Trophoblast cell (in vitro differentiated cells and primary cell): ENCODE measurements around the gene SS18L1.

ENCODE experiments used
- DNase-seq, 2 donors: peaks; one replicate each; pipeline ENCODE4 v3.0.0-alpha.2; 2016
- H2AFZ ChIP-seq: 2 replicates; pipeline ENCODE4 v1.6.1; 2013; ENCODE audit warnings: low read length, moderate library complexity, mild to moderate bottlenecking; ENCODE audit not compliant: insufficient read depth, poor library complexity
- H2AK5ac ChIP-seq: 2 replicates; pipeline ENCODE4 v1.6.1; 2013; ENCODE audit warnings: mild to moderate bottlenecking, low read length
- H2BK120ac ChIP-seq: 2 replicates; pipeline ENCODE4 v1.6.1; 2013; ENCODE audit warnings: low read length, mild to moderate bottlenecking, moderate library complexity; ENCODE audit not compliant: insufficient read depth, poor library complexity
- H2BK12ac ChIP-seq: 2 replicates; pipeline ENCODE4 v1.6.1; 2013; ENCODE audit warnings: mild to moderate bottlenecking, low read length, moderate library complexity
- H2BK5ac ChIP-seq: 2 replicates; pipeline ENCODE4 v1.6.1; 2013; ENCODE audit warnings: low read length, low read depth, moderate library complexity, mild to moderate bottlenecking; ENCODE audit not compliant: poor library complexity
- H3K14ac ChIP-seq: 2 replicates; pipeline ENCODE4 v1.6.1; 2013; ENCODE audit warnings: mild to moderate bottlenecking, low read length
- H3K18ac ChIP-seq: 2 replicates; pipeline ENCODE4 v1.6.1; 2013; ENCODE audit warnings: mild to moderate bottlenecking, low read length
- H3K23ac ChIP-seq: 2 replicates; pipeline ENCODE4 v1.6.1; 2013; ENCODE audit warnings: low read length
- H3K27ac ChIP-seq: 2 replicates; pipeline ENCODE4 v1.5.1; 2013; ENCODE audit warnings: low read depth, mild to moderate bottlenecking, inconsistent platforms, low read length, moderate library complexity
- H3K27me3 ChIP-seq: 2 replicates; pipeline ENCODE4 v1.6.1; 2013; ENCODE audit warnings: inconsistent platforms, mild to moderate bottlenecking, low read length, moderate library complexity; ENCODE audit not compliant: insufficient read depth
- H3K36me3 ChIP-seq, 2 experiments: 1 replicate in 1 of 2; 2 replicates in 1 of 2; pipeline ENCODE4 v1.6.1; 2013; ENCODE audit warnings: low read length in 2 of 2, mild to moderate bottlenecking in 2 of 2, moderate library complexity in 1 of 2; ENCODE audit not compliant: insufficient read depth in 2 of 2, control insufficient read depth in 1 of 2
- H3K4ac ChIP-seq: 2 replicates; pipeline ENCODE4 v1.6.1; 2013; ENCODE audit warnings: low read depth, mild to moderate bottlenecking, low read length, moderate library complexity
- H3K4me1 ChIP-seq, 2 experiments: 1 replicate in 1 of 2; 2 replicates in 1 of 2; pipeline ENCODE4 v1.6.1; 2013; ENCODE audit warnings: low read length in 2 of 2, mild to moderate bottlenecking in 2 of 2, moderate library complexity in 1 of 2; ENCODE audit not compliant: insufficient read depth in 2 of 2, control insufficient read depth in 1 of 2
- H3K4me2 ChIP-seq: 2 replicates; pipeline ENCODE4 v1.6.1; 2013; ENCODE audit warnings: inconsistent platforms, mild to moderate bottlenecking, low read length, moderate library complexity
- H3K4me3 ChIP-seq: 2 replicates; pipeline ENCODE4 v1.5.1; 2013; ENCODE audit warnings: mild to moderate bottlenecking, low read depth, low read length, inconsistent platforms
- H3K79me1 ChIP-seq: one replicate; pipeline ENCODE4 v1.6.1; 2013; ENCODE audit warnings: low read length
- H3K79me2 ChIP-seq: 2 replicates; pipeline ENCODE4 v1.6.1; 2013; ENCODE audit warnings: low read length, mild to moderate bottlenecking; ENCODE audit not compliant: control insufficient read depth, insufficient read depth, poor library complexity
- H3K9ac ChIP-seq: 2 replicates; pipeline ENCODE4 v1.6.1; 2013; ENCODE audit warnings: mild to moderate bottlenecking, low read length
- H3K9me3 ChIP-seq: 2 replicates; pipeline ENCODE4 v1.6.1; 2013; ENCODE audit warnings: low read depth, mild to moderate bottlenecking, control low read depth, inconsistent platforms, low read length; ENCODE audit not compliant: insufficient read depth
- H4K12ac ChIP-seq: 2 replicates; pipeline ENCODE4 v1.6.1; 2013; ENCODE audit warnings: low read depth, mild to moderate bottlenecking, low read length, moderate library complexity
- H4K8ac ChIP-seq: 2 replicates; pipeline ENCODE4 v1.6.1; 2013; ENCODE audit warnings: low read depth, mild to moderate bottlenecking, low read length, moderate library complexity
- H4K91ac ChIP-seq: one replicate; pipeline ENCODE4 v1.6.1; 2013; ENCODE audit warnings: low read depth, mild to moderate bottlenecking, low read length, moderate library complexity
- WGBS: extraction: QIAGEN DNeasy Blood & Tissue Kit; methylation state at CpG from one replicate; pipeline ENCODE4 v1.1.7; 2013; ENCODE audit warnings: missing lambda C conversion rate; ENCODE audit not compliant: insufficient read length, insufficient coverage; ENCODE audit errors: extremely low coverage; 5-methylcytosine and 5-hydroxymethylcytosine counted together

Gene SS18L1

DNA sequence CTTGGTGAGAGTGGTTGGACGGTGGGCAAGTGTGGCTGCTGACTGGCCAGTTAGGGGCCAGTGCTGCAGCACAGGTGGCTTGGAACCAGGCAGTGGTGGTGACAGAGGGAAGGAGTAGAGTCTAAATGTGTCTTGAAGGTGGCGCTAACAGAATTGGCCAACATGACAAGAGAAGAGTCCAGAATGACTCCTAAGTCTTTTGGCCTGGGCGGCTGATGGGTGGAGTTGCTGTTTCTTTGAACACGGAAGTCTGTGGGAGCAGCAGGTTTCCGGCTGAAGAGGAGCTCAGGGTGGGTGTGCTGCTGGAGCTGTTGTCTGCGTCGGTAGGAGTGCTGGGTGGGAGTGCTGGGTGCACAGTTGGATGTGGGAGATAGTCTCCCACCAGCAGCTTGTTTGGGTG lies 11.1 kb upstream of the SS18L1 start:
- Histone ChIP-seq H2AFZ (no peak overlapping the region), H4K91ac (no peak overlapping the region), H2BK5ac (no peak overlapping the region), H2BK12ac (no peak overlapping the region), H3K4ac (no peak overlapping the region), H3K27ac (no peak overlapping the region), H3K9me3 (peaks cover 5% of the 10 kb centered on the region), H2AK5ac (no peak overlapping the region), H3K27me3 (no peaks in the 10 kb centered on the region), H3K4me1 (peaks cover 3 to 10% of the 10 kb centered on the region in 2 experiments), H3K14ac (no peak overlapping the region), H3K4me3 (no peak overlapping the region), H3K9ac (no peak overlapping the region), H3K23ac (no peak overlapping the region), H4K8ac (no peak overlapping the region), H2BK120ac (no peak overlapping the region), H3K79me1 (no peaks in the 10 kb centered on the region), H3K4me2 (no peak overlapping the region), H3K18ac (no peak overlapping the region), H3K79me2 (no peaks in the 10 kb centered on the region), H3K36me3 (peaks cover 78 to 86% of the 10 kb centered on the region in 2 experiments), H4K12ac (no peak overlapping the region)
- WGBS, result no CpG with 5 or more reads among the region's 7 CpGs
- no peak for DNase-seq

DNA sequence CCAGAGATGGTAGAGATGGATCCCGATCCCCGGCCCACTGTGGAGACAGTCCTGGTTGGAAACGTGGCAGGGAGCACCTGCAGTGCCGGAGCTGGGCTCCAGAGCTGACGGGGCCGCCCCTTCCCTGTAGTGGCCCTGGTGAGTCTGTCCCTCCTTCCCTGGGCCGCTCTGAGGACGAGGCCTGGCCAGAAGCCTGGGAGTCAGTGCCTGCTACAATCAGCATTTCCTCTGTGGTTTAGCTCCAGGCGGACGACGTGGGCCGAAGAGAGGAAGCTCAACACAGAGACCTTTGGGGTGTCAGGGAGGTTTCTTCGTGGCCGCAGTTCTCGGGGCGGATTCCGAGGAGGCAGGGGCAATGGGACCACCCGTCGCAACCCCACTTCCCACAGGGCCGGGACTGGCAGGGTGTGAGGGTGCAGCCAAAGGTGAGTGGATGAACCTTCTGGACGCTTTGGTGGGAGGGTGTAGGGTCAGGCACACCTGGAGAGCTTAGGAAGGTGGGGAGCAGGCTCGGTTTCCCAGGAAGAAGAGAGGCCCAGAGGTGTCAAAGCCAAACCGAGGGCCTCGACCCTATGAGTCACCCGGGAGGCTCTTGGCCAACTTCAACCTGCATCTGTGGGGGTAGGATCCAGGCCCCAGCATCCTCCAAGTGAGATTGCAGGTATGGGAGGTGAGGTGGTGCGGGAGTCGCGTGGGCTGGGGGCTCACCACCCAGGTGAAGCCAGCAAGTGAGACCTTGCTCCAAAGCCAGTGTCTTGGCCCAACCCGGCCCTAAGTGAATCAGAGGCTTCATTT lies 10.3 kb upstream of the SS18L1 start:
- Histone ChIP-seq H2AFZ (no peak overlapping the region), H4K91ac (no peak overlapping the region), H3K4me1 (peaks cover under 1 to 3% of the 10 kb centered on the region in 2 experiments), H3K4me2 (no peak overlapping the region), H3K4ac (no peak overlapping the region), H2BK120ac (no peak overlapping the region), H3K79me1 (no peaks in the 10 kb centered on the region), H3K9ac (no peak overlapping the region), H3K27me3 (no peaks in the 10 kb centered on the region), H3K9me3 (peaks cover 6% of the 10 kb centered on the region), H2BK5ac (no peak overlapping the region), H2AK5ac (no peak overlapping the region), H3K14ac (no peak overlapping the region), H3K36me3 (peaks cover 78 to 86% of the 10 kb centered on the region in 2 experiments), H3K79me2 (no peaks in the 10 kb centered on the region), H2BK12ac (no peak overlapping the region), H3K27ac (no peak overlapping the region), H3K4me3 (no peak overlapping the region), H3K23ac (no peak overlapping the region), H3K18ac (no peak overlapping the region), H4K8ac (no peak overlapping the region), H4K12ac (no peak overlapping the region)
- no peak for DNase-seq
- WGBS, result no CpG with 5 or more reads among the region's 29 CpGs

DNA sequence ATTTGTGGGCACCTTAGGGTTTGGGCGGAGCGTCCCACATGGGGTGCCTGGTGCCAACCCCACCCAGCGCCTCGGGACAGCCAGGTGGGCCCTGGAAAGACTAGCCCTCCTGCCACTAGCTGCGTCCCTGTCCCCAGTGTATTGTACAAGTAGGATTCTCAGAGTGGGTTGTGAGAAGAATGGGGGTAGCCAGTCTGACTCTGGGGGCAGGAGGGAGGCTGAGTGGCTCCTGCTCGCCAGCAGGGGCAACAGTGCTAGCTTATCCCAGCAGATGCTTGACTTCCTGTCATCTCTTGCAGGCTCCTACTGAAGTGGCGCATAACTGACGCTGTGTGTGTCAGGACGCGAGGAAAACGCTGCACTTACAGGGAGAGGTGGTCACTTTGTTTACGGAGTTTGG lies 9.7 kb upstream of the SS18L1 start:
- H2BK12ac ChIP-seq, result no peak overlapping the region
- no peaks in the 10 kb centered on the region for H3K79me2 ChIP-seq
- WGBS, result no CpG with 5 or more reads among the region's 12 CpGs
- no peak for DNase-seq
- H4K91ac ChIP-seq, result no peak overlapping the region
- peaks cover 83 to 90% of the 10 kb centered on the region in 2 experiments for H3K36me3 ChIP-seq
- peaks cover 0 to 1% of the 10 kb centered on the region in 2 experiments for H3K4me1 ChIP-seq
- no peak overlapping the region for H3K4me3 ChIP-seq
- no peak overlapping the region for H3K14ac ChIP-seq
- no peak overlapping the region for H3K4ac ChIP-seq
- H4K12ac ChIP-seq, result no peak overlapping the region
- H2AFZ ChIP-seq, result no peak overlapping the region
- H3K9ac ChIP-seq, result no peak overlapping the region
- no peak overlapping the region for H2BK120ac ChIP-seq
- H3K18ac ChIP-seq, result no peak overlapping the region
- H3K4me2 ChIP-seq, result no peak overlapping the region
- peaks cover 6% of the 10 kb centered on the region for H3K9me3 ChIP-seq
- H2BK5ac ChIP-seq, result no peak overlapping the region
- no peak overlapping the region for H3K27ac ChIP-seq
- no peak overlapping the region for H2AK5ac ChIP-seq
- H3K79me1 ChIP-seq, result no peaks in the 10 kb centered on the region
- no peak overlapping the region for H4K8ac ChIP-seq
- H3K27me3 ChIP-seq, result no peaks in the 10 kb centered on the region
- no peak overlapping the region for H3K23ac ChIP-seq

DNA sequence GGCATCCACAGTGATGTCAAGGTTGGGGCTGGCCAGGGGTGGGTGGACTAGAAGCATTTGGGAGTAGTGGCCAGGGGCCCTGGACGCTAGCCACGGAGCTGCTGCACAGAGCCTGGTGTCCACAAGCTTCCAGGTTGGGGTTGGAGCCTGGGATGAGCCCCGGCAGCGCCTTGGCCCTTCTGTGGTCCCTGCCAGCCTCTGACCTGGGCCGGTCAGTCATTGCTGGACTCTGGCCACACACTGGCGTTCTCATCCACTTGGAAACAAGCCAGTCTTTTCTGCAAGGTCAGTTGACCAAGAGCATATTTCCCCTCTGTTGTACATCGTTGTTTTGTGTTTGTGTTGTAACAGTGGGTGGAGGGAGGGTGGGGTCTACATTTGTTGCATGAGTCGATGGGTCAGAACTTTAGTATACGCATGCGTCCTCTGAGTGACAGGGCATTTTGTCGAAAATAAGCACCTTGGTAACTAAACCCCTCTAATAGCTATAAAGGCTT lies 8.8 kb upstream of the SS18L1 start:
- Histone ChIP-seq H2BK120ac (no peak overlapping the region), H4K12ac (no peak overlapping the region), H2BK12ac (no peak overlapping the region), H3K4ac (no peak overlapping the region), H2AFZ (no peak overlapping the region), H3K4me3 (no peak overlapping the region), H3K36me3 (peaks cover 82 to 91% of the 10 kb centered on the region in 2 experiments), H4K91ac (no peak overlapping the region), H3K9me3 (peaks cover 6% of the 10 kb centered on the region), H4K8ac (no peak overlapping the region), H3K4me1 (no peaks in the 10 kb centered on the region), H3K27me3 (no peaks in the 10 kb centered on the region), H3K4me2 (no peak overlapping the region), H3K14ac (no peak overlapping the region), H2BK5ac (no peak overlapping the region), H3K79me1 (no peaks in the 10 kb centered on the region), H3K23ac (no peak overlapping the region), H3K9ac (no peak overlapping the region), H3K18ac (no peak overlapping the region), H3K27ac (no peak overlapping the region), H3K79me2 (no peaks in the 10 kb centered on the region), H2AK5ac (no peak overlapping the region)
- no CpG with 5 or more reads among the region's 11 CpGs for WGBS
- no peak for DNase-seq
